ENCODE results near the gene VPS11.
"Not testable (repeated sequence)": the region's sequence is repeated elsewhere in the genome, so short reads cannot be mapped to it uniquely, and the experiment has no call there.

The VPS11 gene

GRCh38 chr11:119038884-119039283 lies 28.7 kb upstream of the VPS11 start:
- DNase-seq (ENCODE audit: low read depth, low spot score): no peak

DNA sequence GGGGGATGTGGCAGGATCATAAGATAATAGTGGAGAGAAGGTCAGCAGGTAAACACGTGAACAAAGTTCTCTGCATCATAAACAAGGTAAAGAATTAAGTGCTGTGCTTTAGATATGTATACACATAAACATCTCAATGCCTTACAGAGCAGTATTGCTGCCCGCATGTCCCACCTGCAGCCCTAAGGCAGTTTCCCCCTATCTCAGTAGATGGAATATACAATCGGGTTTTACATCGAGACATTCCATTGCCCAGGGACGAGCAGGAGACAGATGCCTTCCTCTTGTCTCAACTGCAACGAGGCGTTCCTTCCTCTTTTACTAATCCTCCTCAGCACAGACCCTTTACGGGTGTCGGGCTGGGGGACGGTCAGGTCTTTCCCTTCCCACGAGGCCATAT lies 28.1 kb upstream of the VPS11 start:
- DNase-seq (ENCODE audit: low read depth, low spot score): not testable (repeated sequence)

GRCh38 chr11:119041821-119042514 lies 25.6 kb upstream of the VPS11 start:
- DNase-seq (ENCODE audit: low read depth, low spot score): no peak

- no peak for DNase-seq (ENCODE audit: low read depth, low spot score)
Observed at GRCh38 chr11:119042927-119043326, 24.7 kb upstream of the VPS11 start.

- DNase-seq (ENCODE audit: low read depth, low spot score): no peak
Observed at GRCh38 chr11:119044708-119045107, 22.9 kb upstream of the VPS11 start.

- no peak for DNase-seq (ENCODE audit: low read depth, low spot score)
Observed at GRCh38 chr11:119046489-119046888, 21.1 kb upstream of the VPS11 start.

GRCh38 chr11:119047205-119047604 lies 20.4 kb upstream of the VPS11 start:
- no peak for DNase-seq (ENCODE audit: low read depth, low spot score)

- no peak for DNase-seq (ENCODE audit: low read depth, low spot score)
Observed at GRCh38 chr11:119048644-119049043, 19.0 kb upstream of the VPS11 start.

GRCh38 chr11:119049081-119049480 lies 18.5 kb upstream of the VPS11 start:
- DNase-seq (ENCODE audit: low read depth, low spot score): no peak

DNA sequence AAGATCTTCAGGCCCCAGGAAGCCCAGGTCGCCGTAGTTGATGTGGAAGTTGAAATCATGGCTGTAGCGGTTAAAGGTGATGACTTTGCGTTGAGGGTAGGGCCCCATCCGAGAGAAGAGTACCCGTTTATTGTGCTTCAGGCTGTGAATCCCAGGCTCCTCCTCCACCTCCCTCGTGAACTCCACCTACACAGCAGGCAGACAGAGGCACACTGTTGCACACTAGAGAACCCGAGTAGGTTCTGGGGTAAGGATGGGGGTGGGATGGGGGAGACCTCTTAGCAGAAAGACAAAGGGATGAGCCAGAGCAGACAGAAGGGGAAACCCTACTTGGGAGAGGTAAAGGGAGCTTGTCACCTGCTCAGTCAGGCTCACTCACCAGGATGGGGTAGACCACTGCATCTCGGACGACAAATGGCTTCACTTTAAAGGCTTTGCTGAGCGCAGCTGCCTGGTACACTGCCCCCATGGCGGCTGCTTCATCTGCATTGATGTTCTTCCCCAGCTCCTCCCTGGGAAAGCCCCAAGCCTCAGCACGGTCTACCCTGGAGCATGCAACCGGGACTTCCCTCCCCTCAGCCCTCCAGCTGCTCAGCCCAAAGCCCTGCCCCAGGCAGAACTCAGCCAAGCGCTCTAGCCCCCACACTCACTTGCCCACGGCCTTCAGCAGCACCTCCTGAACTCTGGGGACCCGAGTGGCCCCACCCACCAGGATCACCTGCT lies 16.0 kb upstream of the VPS11 start:
- DNase-seq (ENCODE audit: low read depth, low spot score): no peak

GRCh38 chr11:119052163-119052814 lies 15.3 kb upstream of the VPS11 start:
- DNase-seq (ENCODE audit: low read depth, low spot score): no peak

- DNase-seq (ENCODE audit: low read depth, low spot score): no peak
Observed at GRCh38 chr11:119054418-119054817, 13.2 kb upstream of the VPS11 start.

- no peak for DNase-seq (ENCODE audit: low read depth, low spot score)
Observed at GRCh38 chr11:119055901-119056300, 11.7 kb upstream of the VPS11 start.

DNA sequence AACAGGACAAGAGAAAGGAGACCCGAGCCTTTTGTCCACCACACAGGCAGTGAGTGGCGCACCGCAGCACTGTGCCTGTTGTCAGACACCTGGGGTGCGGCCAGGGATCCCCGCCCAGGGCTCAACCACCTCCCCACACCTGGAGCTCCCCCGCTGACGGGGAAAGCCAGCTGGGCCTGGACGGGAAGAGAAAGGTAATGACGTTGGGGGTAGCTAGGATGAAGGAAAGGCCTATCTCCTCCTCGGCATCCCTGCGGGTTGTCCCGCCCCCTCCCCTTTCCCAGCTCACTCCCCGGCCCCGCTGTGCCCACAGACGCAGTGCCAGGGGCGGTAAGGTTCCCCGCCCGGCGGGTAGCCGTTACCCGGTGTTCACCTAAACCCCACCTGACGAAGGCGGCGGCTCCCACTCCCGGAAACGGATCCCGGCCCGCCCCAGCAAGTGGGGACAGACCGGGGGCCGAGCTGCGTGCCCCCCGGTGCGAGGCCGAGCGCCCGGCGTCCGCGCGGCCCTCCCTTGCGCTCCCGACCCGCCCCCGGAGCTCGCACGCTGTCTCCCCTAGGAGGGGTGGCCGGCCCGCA lies 11.1 kb upstream of the VPS11 start:
- DNase-seq (ENCODE audit: low read depth, low spot score): no peak

DNA sequence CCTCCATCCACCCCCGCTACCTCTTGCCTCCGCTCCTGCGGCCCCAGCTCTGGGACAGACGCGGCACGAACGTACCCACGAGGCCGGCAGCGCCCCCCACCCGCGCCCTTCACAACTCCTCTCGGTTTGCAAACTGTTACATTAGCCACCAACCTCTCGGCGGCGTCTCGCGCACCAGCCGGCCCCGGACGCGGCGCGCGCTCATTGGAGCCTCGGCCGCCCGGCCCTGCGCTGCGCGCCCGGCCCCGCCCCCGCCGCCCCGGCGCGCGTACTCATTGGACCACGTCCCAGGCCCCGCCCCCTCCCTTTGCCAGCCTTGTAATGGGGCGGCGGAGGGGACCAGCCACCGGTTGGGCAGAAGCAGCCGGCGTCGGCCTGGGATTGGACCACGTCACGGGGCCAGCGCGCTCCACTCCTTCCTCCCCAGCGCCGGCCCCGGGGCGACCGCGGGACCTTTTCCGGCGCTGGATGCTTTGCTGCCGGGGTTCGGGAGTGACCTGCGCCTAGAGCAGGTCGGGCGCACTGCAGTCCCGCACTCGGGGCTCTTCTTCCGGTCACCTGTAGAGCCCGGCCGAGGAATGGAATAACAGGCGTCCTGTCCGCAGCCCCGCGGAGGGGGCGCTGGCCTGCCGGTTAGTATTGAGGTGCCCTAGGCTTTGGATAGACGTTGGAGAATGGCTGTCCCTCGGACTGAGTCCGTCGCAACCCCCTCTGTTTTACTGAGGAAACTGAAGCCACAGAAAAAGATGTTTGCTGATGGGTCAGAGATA lies 10.4 kb upstream of the VPS11 start, which contains the start of gene HYOU1:
Gene HYOU1, minus strand, starts transcription at position 206 of the 770 bp plus-strand sequence. CDS start 1,045 bp downstream, outside the sequence.
- DNase-seq (ENCODE audit: low read depth, low spot score): peak; percentile 87

DNA sequence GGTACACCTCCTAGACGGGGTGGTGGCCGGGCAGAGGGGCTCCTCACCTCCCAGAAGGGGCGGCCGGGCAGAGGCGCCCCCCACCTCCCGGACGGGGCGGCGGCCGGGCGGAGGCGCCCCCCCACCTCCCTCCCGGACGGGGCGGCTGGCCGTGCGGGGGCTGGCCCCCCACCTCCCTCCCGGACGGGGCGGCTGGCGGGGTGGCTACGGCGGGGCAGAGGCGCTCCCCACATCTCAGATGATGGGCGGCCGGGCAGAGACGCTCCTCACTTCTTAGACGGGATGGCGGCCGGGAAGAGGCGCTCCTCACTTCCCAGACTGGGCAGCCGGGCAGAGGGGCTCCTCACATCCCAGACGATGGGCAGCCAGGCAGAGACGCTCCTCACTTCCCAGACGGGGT lies 8.5 kb upstream of the VPS11 start:
- DNase-seq (ENCODE audit: low read depth, low spot score): not testable (repeated sequence)

- DNase-seq (ENCODE audit: low read depth, low spot score): no peak
Observed at GRCh38 chr11:119061256-119061655, 6.4 kb upstream of the VPS11 start.

GRCh38 chr11:119062779-119063178 lies 4.8 kb upstream of the VPS11 start:
- no peak for DNase-seq (ENCODE audit: low read depth, low spot score)

DNA sequence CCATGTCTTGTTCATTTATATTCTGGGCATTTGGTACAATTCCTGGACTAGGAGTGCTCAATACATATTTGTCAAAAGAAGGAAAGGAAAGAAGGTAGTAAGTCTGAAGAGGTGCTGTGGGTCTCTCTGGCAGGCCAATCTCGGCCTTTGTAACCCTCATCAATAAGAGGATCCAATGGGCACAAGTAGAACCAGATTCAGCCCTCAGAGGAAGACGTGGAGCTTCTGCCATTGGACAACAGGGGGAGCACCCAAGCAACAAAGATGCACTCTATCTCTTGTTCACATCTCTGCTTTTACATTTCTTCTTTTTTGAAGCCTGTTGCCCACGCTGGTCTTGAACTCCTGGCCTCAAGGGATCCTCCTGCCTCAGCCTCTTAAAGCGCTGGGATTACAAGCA lies 2.2 kb upstream of the VPS11 start:
- DNase-seq (ENCODE audit: low read depth, low spot score): no peak

DNA sequence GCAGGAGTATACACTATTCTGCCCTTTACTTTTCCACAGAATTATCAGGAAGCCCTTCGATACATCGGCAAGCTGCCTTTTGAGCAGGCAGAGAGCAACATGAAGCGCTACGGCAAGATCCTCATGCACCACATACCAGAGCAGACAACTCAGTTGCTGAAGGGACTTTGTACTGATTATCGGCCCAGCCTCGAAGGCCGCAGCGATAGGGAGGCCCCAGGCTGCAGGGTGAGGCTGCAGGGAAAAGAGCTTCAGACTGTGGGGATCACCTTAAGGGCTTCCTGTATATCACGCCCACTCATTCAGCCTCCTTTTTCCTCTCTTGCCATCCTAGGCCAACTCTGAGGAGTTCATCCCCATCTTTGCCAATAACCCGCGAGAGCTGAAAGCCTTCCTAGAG lies 10.2 kb downstream of the VPS11 start:
- no peak for DNase-seq (ENCODE audit: low read depth, low spot score)

DNA sequence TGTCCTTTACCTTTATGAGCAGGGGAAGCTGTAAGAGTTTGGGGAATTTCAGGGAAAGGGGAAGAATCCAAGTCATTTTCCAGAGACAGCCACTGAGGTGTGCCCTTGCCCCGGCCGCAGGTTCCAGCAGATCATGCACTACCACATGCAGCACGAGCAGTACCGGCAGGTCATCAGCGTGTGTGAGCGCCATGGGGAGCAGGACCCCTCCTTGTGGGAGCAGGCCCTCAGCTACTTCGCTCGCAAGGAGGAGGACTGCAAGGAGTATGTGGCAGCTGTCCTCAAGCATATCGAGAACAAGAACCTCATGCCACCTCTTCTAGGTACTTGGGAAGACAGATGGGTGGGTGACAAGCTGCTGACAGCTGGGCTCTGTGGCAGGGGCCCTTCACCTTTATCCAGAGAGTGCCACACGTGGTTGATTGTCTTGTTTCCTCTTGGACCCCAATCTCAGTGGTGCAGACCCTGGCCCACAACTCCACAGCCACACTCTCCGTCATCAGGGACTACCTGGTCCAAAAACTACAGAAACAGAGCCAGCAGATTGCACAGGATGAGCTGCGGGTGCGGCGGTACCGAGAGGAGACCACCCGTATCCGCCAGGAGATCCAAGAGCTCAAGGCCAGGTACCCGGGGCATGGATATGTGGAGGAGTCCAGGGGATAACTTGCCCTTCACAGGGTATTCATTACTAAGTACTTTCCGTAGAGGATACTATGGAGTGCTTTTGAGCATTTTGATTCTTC lies 11.2 kb downstream of the VPS11 start:
- DNase-seq (ENCODE audit: low read depth, low spot score): no peak
